ENCODE results near the gene CIITA.

CIITA gene

GRCh38 chr16:10850478-10850850 lies 26.5 kb upstream of the CIITA start:
- H3K9me2 ChIP-seq (ENCODE audit: low read depth, low read length), result no peaks in the 10 kb centered on the region
- no peak overlapping the region for H3K4me2 ChIP-seq (ENCODE audit: low read length)
- H3K79me2 ChIP-seq (ENCODE audit: insufficient read depth, low read length), result no peaks in the 10 kb centered on the region
- peaks cover 4% of the 10 kb centered on the region; the same call in 1 of the 2 replicates for H3K36me3 ChIP-seq (ENCODE audit: insufficient read depth, low read length)
- no peak overlapping the region for H3K4me3 ChIP-seq (ENCODE audit: low read depth, low read length, poor library complexity, severe bottlenecking)
- no peaks in the 10 kb centered on the region for H3F3A ChIP-seq (ENCODE audit: insufficient read depth, low read length)
- H4K20me1 ChIP-seq (ENCODE audit: insufficient read depth, low read length), result no peaks in the 10 kb centered on the region
- H2AFZ ChIP-seq (ENCODE audit: low read length), result no peak overlapping the region
- no peaks in the 10 kb centered on the region for H3K9me3 ChIP-seq (ENCODE audit: low read length)
- no peak overlapping the region for H3K27ac ChIP-seq (ENCODE audit: low read depth, low read length, poor library complexity, severe bottlenecking)
- H3K4me1 ChIP-seq (ENCODE audit: insufficient read depth, low read length, severe bottlenecking), result peaks cover 11% of the 10 kb centered on the region
- TF ChIP-seq CTCF (IDR thresholded peaks at IDR 0.05; ENCODE audit: low read length), result no peak
- TF ChIP-seq EZH2 (IDR thresholded peaks at IDR 0.05; ENCODE audit: borderline replicate concordance, low read length), result no peak
- H3K9ac ChIP-seq (ENCODE audit: low read length), result no peak overlapping the region
- no peaks in the 10 kb centered on the region for H3K27me3 ChIP-seq (ENCODE audit: insufficient read depth, low read length)

GRCh38 chr16:10851512-10851911 lies 25.5 kb upstream of the CIITA start:
- H3K4me2 ChIP-seq (ENCODE audit: low read length), result no peak overlapping the region
- H3K27ac ChIP-seq (ENCODE audit: low read depth, low read length, poor library complexity, severe bottlenecking), result no peak overlapping the region
- no peak overlapping the region for H2AFZ ChIP-seq (ENCODE audit: low read length)
- no peak overlapping the region for H3K9ac ChIP-seq (ENCODE audit: low read length)
- H3K4me3 ChIP-seq (ENCODE audit: low read depth, low read length, poor library complexity, severe bottlenecking), result no peak overlapping the region
- no peaks in the 10 kb centered on the region for H3F3A ChIP-seq (ENCODE audit: insufficient read depth, low read length)
- no peaks in the 10 kb centered on the region for H3K9me2 ChIP-seq (ENCODE audit: low read depth, low read length)
- peaks cover 4% of the 10 kb centered on the region; the same call in 1 of the 2 replicates for H3K36me3 ChIP-seq (ENCODE audit: insufficient read depth, low read length)
- no peaks in the 10 kb centered on the region for H3K79me2 ChIP-seq (ENCODE audit: insufficient read depth, low read length)
- no peaks in the 10 kb centered on the region for H3K9me3 ChIP-seq (ENCODE audit: low read length)
- no peaks in the 10 kb centered on the region for H3K27me3 ChIP-seq (ENCODE audit: insufficient read depth, low read length)
- peaks cover 11% of the 10 kb centered on the region for H3K4me1 ChIP-seq (ENCODE audit: insufficient read depth, low read length, severe bottlenecking)
- no peaks in the 10 kb centered on the region for H4K20me1 ChIP-seq (ENCODE audit: insufficient read depth, low read length)
- TF ChIP-seq CTCF (IDR thresholded peaks at IDR 0.05; ENCODE audit: low read length), result no peak
- TF ChIP-seq EZH2 (IDR thresholded peaks at IDR 0.05; ENCODE audit: borderline replicate concordance, low read length), result no peak

GRCh38 chr16:10852286-10852685 lies 24.7 kb upstream of the CIITA start:
- Histone ChIP-seq H3K9ac (ENCODE audit: low read length) (no peak overlapping the region), H3K27ac (ENCODE audit: low read depth, low read length, poor library complexity, severe bottlenecking) (peak overlapping the region; percentile 5), H3K27me3 (ENCODE audit: insufficient read depth, low read length) (no peaks in the 10 kb centered on the region), H2AFZ (ENCODE audit: low read length) (no peak overlapping the region), H3K4me3 (ENCODE audit: low read depth, low read length, poor library complexity, severe bottlenecking) (no peak overlapping the region), H4K20me1 (ENCODE audit: insufficient read depth, low read length) (no peaks in the 10 kb centered on the region), H3K4me2 (ENCODE audit: low read length) (no peak overlapping the region), H3K9me2 (ENCODE audit: low read depth, low read length) (no peaks in the 10 kb centered on the region), H3K36me3 (ENCODE audit: insufficient read depth, low read length) (peaks cover 4% of the 10 kb centered on the region; the same call in 1 of the 2 replicates), H3K9me3 (ENCODE audit: low read length) (no peaks in the 10 kb centered on the region), H3K79me2 (ENCODE audit: insufficient read depth, low read length) (no peaks in the 10 kb centered on the region), H3K4me1 (ENCODE audit: insufficient read depth, low read length, severe bottlenecking) (peaks cover 11% of the 10 kb centered on the region), H3F3A (ENCODE audit: insufficient read depth, low read length) (no peaks in the 10 kb centered on the region)
- TF ChIP-seq EZH2 (IDR thresholded peaks at IDR 0.05; ENCODE audit: borderline replicate concordance, low read length) (no peak), CTCF (IDR thresholded peaks at IDR 0.05; ENCODE audit: low read length) (no peak)
